ENCODE measurements around the gene EXOC3. TPM values are rescaled to one million over a fixed set of nuclear protein-coding genes. Genes with fewer than 3 reads are reported as not detected.

EXOC3 gene
- total and polyA plus RNA-seq, 2 of the 8 experiments (the other 6 are each of a cell fraction or from before 2014, with no cell fraction given) = 14.4 to 30.0 TPM

GRCh38 chr5:488744-489688 is 46.0 kb downstream of the EXOC3 start:
- CTCF ChIA-PET (ENCODE audit: partially characterized antibody) = no interaction called here
- no peak overlapping the region for H2AFZ ChIP-seq (ENCODE audit: low read length)

More at GRCh38 chr5:488744-489688, 46.0 kb downstream of the EXOC3 start:
- H2BK5ac ChIP-seq (ENCODE audit: low read depth, low read length) = no peak overlapping the region
- H2BK20ac ChIP-seq (ENCODE audit: low read length) = no peak overlapping the region
- TF ChIP-seq KDM1A (IDR thresholded peaks at IDR 0.05; ENCODE audit: borderline replicate concordance, low read length) (no peak), PHF8 (conservative IDR thresholded peaks at IDR 0.05; ENCODE audit: low read depth, low read length) (no peak), ZNF274 (IDR thresholded peaks at IDR 0.05; ENCODE audit: borderline replicate concordance, extremely low read depth, low read length) (no peak), SIRT6 (IDR thresholded peaks at IDR 0.05; ENCODE audit: low read length) (no peak)
- H3K27ac ChIP-seq (ENCODE audit: low read depth, low read length) = no peak overlapping the region; the same call in 1 of the 2 replicates
- H3K23me2 ChIP-seq (ENCODE audit: low read depth, low read length) = no peaks in the 10 kb centered on the region
- no peak overlapping the region for H4K91ac ChIP-seq (replicated peaks; ENCODE audit: insufficient read length, low read length)
- no peak overlapping the region for H3K14ac ChIP-seq (ENCODE audit: insufficient read length)
- no peak overlapping the region for H2AK5ac ChIP-seq (ENCODE audit: low read depth, low read length)
- H3K4me3 ChIP-seq (ENCODE audit: extremely low read depth in 1 of 4, insufficient read depth in 2 of 4, low read depth in 3 of 4, low read length in 4 of 4) = no peak overlapping the region
- H3K23ac ChIP-seq (ENCODE audit: insufficient read length) = no peak overlapping the region
- H3K79me1 ChIP-seq (ENCODE audit: low read depth, low read length) = no peaks in the 10 kb centered on the region
- no peaks in the 10 kb centered on the region for H3K9me3 ChIP-seq (ENCODE audit: insufficient read depth in 2 of 2, low read depth in 1 of 2, low read length in 1 of 2)
- H3K4me2 ChIP-seq (ENCODE audit: insufficient read depth in 1 of 2, low read depth in 2 of 2, low read length in 2 of 2) = no peak overlapping the region
- H4K20me1 ChIP-seq (replicated peaks in 1 of 2; ENCODE audit: control insufficient read depth in 1 of 2, insufficient read depth in 2 of 2, low read length in 2 of 2) = no peaks in the 10 kb centered on the region
- H3K27me3 ChIP-seq (replicated peaks in 1 of 4; ENCODE audit: control insufficient read depth in 3 of 4, extremely low read depth in 1 of 4, insufficient read depth in 3 of 4, low read length in 3 of 4) = peaks cover 0 to 16% (median 0%) of the 10 kb centered on the region in 4 experiments; a peak in 3 of 7 replicates
- H4K5ac ChIP-seq (ENCODE audit: insufficient read length, low read depth, low read length) = no peak overlapping the region
- FAIRE-seq = no peak
- no peak overlapping the region for H3K18ac ChIP-seq (ENCODE audit: extremely low read depth, low read length)
- H3K56ac ChIP-seq (replicated peaks; ENCODE audit: insufficient read length, low read depth, low read length) = no peak overlapping the region
- 81% methylated on average over 25 of the region's 40 CpGs; no CpG with 5 or more reads in 1 of the 2 experiments for WGBS, 2 experiments (ENCODE audit: extremely low coverage in 1 of 2, insufficient coverage in 1 of 2, insufficient read length in 1 of 2, insufficient replicate concordance in 2 of 2, low coverage in 1 of 2, low lambda C conversion rate in 2 of 2, missing lambda C conversion rate in 1 of 2)
- no peaks in the 10 kb centered on the region for H3K36me3 ChIP-seq (ENCODE audit: control insufficient read depth in 2 of 4, insufficient read depth in 4 of 4, low read length in 3 of 4)
- H2BK120ac ChIP-seq (replicated peaks; ENCODE audit: low read depth, low read length) = no peak overlapping the region
- H4K8ac ChIP-seq (ENCODE audit: extremely low read depth, insufficient read depth, low read length) = peak overlapping the region; percentile 79; the same call in 1 of the 2 replicates
- POLR2A ChIA-PET (ENCODE audit: partially characterized antibody) = interaction anchor here (1.2 kb wide), 1 partner anchor 15 kb away, joined by 3 read pairs; no protein-coding TSS in a partner anchor
- H3K4ac ChIP-seq (replicated peaks; ENCODE audit: insufficient read length, low read depth, low read length) = no peak overlapping the region
- H3K79me2 ChIP-seq (ENCODE audit: control insufficient read depth in 1 of 2, insufficient read depth in 2 of 2, low read length in 2 of 2) = no peaks in the 10 kb centered on the region
- no peak overlapping the region for H3K9ac ChIP-seq (replicated peaks in 1 of 4; ENCODE audit: extremely low read depth in 1 of 4, low read depth in 3 of 4, low read length in 3 of 4)
- peaks cover 0 to 18% (median 4%) of the 10 kb centered on the region in 4 experiments; a peak in 4 of 7 replicates for H3K4me1 ChIP-seq (replicated peaks in 1 of 4; ENCODE audit: control insufficient read depth in 3 of 4, insufficient read depth in 4 of 4, low read length in 3 of 4)
- no peak for DNase-seq (ENCODE audit: low read depth in 1 of 2, low spot score in 2 of 2)
- no peak overlapping the region for H2BK12ac ChIP-seq (ENCODE audit: low read depth, low read length)
- H2BK15ac ChIP-seq (ENCODE audit: low read length) = no peak overlapping the region
